ENCODE measurements around the gene CABP4. TPM values are rescaled to one million over a fixed set of nuclear protein-coding genes. Genes with fewer than 3 reads are reported as not detected.
A peak's percentile ranks its signal among the peaks of the same experiment; 100 is the strongest.

CABP4 gene
- total and polyA plus RNA-seq, 5 experiments from 2014 or later: 0.58 to 3.7 (median 0.96) TPM

GRCh38 chr11:67449116-67449844 is 5.9 kb upstream of the CABP4 start:
- H3K4me3 Mint-ChIP-seq: peak overlapping the region in 4 of 10 donors; percentile 10 to 26 (median 14)
- POLR2A ChIA-PET: interaction anchor here (0.6 to 28.8 kb wide), 11 partner anchors 13 to 105 kb away, joined by 3 to 780 read pairs (median 5); partner anchors contain the start of genes PPP1CA, PTPRCAP, RPS6KB2 and TMEM134
- H3K4me1 Mint-ChIP-seq: peaks cover 22 to 67% (median 52%) of the 10 kb centered on the region in 4 donors
- peak overlapping the region in 9 of 10 donors; percentile 31 to 82 (median 69) for H3K27ac Mint-ChIP-seq
- no peaks in the 10 kb centered on the region for H3K9me3 Mint-ChIP-seq
- ATAC-seq (no peak), DNase-seq (no peak)
- no peaks in the 10 kb centered on the region for H3K36me3 Mint-ChIP-seq
- no peaks in the 10 kb centered on the region for H3K27me3 Mint-ChIP-seq

GRCh38 chr11:67450796-67451657 is 4.1 kb upstream of the CABP4 start:
- ATAC-seq (no peak), DNase-seq (no peak)
- H3K4me3 Mint-ChIP-seq: peak overlapping the region in 1 of 10 donors; percentile 50
- peak overlapping the region in 4 of 10 donors; percentile 48 to 80 (median 62) for H3K27ac Mint-ChIP-seq
- POLR2A ChIA-PET: interaction anchor here (0.6 to 28.8 kb wide), 8 partner anchors 8 to 49 kb away, joined by 3 to 780 read pairs (median 4); partner anchors contain the start of genes CORO1B, PPP1CA, PTPRCAP and RPS6KB2
- no peaks in the 10 kb centered on the region for H3K9me3 Mint-ChIP-seq
- H3K4me1 Mint-ChIP-seq: peaks cover 12 to 52% (median 35%) of the 10 kb centered on the region in 4 donors
- H3K36me3 Mint-ChIP-seq: no peaks in the 10 kb centered on the region
- no peaks in the 10 kb centered on the region for H3K27me3 Mint-ChIP-seq

- ATAC-seq (no peak), DNase-seq (no peak)
- POLR2A ChIA-PET: interaction anchor here (0.8 to 28.8 kb wide), 6 partner anchors 9 to 50 kb away, joined by 3 to 780 read pairs (median 8); partner anchors contain the start of genes CORO1B, PPP1CA, PTPRCAP and RPS6KB2
- no peaks in the 10 kb centered on the region for H3K27me3 Mint-ChIP-seq
- peak overlapping the region in 2 of 10 donors; percentile 63 to 80 for H3K27ac Mint-ChIP-seq
- H3K4me1 Mint-ChIP-seq: peaks cover 11 to 47% (median 30%) of the 10 kb centered on the region in 4 donors
- peak overlapping the region in 1 of 10 donors; percentile 50 for H3K4me3 Mint-ChIP-seq
- H3K9me3 Mint-ChIP-seq: no peaks in the 10 kb centered on the region
- H3K36me3 Mint-ChIP-seq: no peaks in the 10 kb centered on the region
These were observed 3.5 kb upstream of the CABP4 start for GRCh38 chr11:67451658-67451976.

- H3K9me3 Mint-ChIP-seq: no peaks in the 10 kb centered on the region
- no peak for ATAC-seq
- peaks cover 11 to 42% (median 27%) of the 10 kb centered on the region in 4 donors for H3K4me1 Mint-ChIP-seq
- no peak within 1 kb of the TSS for H3K4me3 Mint-ChIP-seq
- H3K36me3 Mint-ChIP-seq: no peaks in the 10 kb centered on the region
- DNase-seq: no peak
- POLR2A ChIA-PET: interaction anchor here (0.6 to 28.8 kb wide), 6 partner anchors 8 to 50 kb away, joined by 4 to 780 read pairs (median 8); partner anchors contain the start of genes CORO1B, PPP1CA, PTPRCAP and RPS6KB2
- H3K27me3 Mint-ChIP-seq: no peaks in the 10 kb centered on the region
- H3K27ac Mint-ChIP-seq: peak within 1 kb of the TSS in 3 of 10 donors; percentile 8 to 80 (median 63)
These were observed 2.8 kb upstream of the CABP4 start, which contains the start of gene GPR152 for GRCh38 chr11:67452141-67452952. TSS of gene GPR152 (minus strand) at chr11:67452729. CDS start at chr11:67452724, 5 bp downstream.

- ATAC-seq: no peak
- POLR2A ChIA-PET: interaction anchor here (0.5 to 28.8 kb wide), 7 partner anchors 9 to 59 kb away, joined by 3 to 780 read pairs (median 5); partner anchors contain the start of genes CORO1B, PTPRCAP, RPS6KB2 and TMEM134
- DNase-seq: peak in 1 of 10 donors; percentile 28
- no peaks in the 10 kb centered on the region for H3K36me3 Mint-ChIP-seq
- no peaks in the 10 kb centered on the region for H3K27me3 Mint-ChIP-seq
- H3K4me3 Mint-ChIP-seq: no peak overlapping the region
- H3K9me3 Mint-ChIP-seq: no peaks in the 10 kb centered on the region
- peaks cover 7 to 34% (median 18%) of the 10 kb centered on the region in 4 donors for H3K4me1 Mint-ChIP-seq
- H3K27ac Mint-ChIP-seq: no peak overlapping the region
These were observed 1.1 kb upstream of the CABP4 start for GRCh38 chr11:67453816-67454732.

GRCh38 chr11:67456068-67456705 is 1.0 kb downstream of the CABP4 start:
- H3K27ac Mint-ChIP-seq: no peak overlapping the region
- H3K4me1 Mint-ChIP-seq: peaks cover 0 to 31% (median 11%) of the 10 kb centered on the region in 4 donors
- no peaks in the 10 kb centered on the region for H3K9me3 Mint-ChIP-seq
- peak in 1 of 10 donors; percentile 34 for DNase-seq
- no peaks in the 10 kb centered on the region for H3K36me3 Mint-ChIP-seq
- POLR2A ChIA-PET: interaction anchor here (0.6 to 28.8 kb wide), 6 partner anchors 9 to 39 kb away, joined by 3 to 780 read pairs (median 14); partner anchors contain the start of genes CORO1B, PTPRCAP, RPS6KB2 and TMEM134
- ATAC-seq: no peak
- H3K27me3 Mint-ChIP-seq: no peaks in the 10 kb centered on the region
- H3K4me3 Mint-ChIP-seq: no peak overlapping the region

GRCh38 chr11:67457453-67457852 is 2.3 kb downstream of the CABP4 start:
- DNase-seq (peak in 1 of 10 donors; percentile 56), ATAC-seq (no peak)
- peaks cover 0 to 30% (median 8%) of the 10 kb centered on the region in 4 donors for H3K4me1 Mint-ChIP-seq
- peak overlapping the region in 1 of 10 donors; percentile 37 for H3K4me3 Mint-ChIP-seq
- POLR2A ChIA-PET: interaction anchor here (3.4 to 28.8 kb wide), 4 partner anchors 10 to 23 kb away, joined by 20 to 780 read pairs (median 83); partner anchors contain the start of genes CORO1B, GPR152, PTPRCAP and RPS6KB2
- no peaks in the 10 kb centered on the region for H3K9me3 Mint-ChIP-seq
- H3K36me3 Mint-ChIP-seq: no peaks in the 10 kb centered on the region
- no peaks in the 10 kb centered on the region for H3K27me3 Mint-ChIP-seq
- H3K27ac Mint-ChIP-seq: peak overlapping the region in 3 of 10 donors; percentile 19 to 73 (median 56)

- peaks cover 0 to 34% (median 7%) of the 10 kb centered on the region in 4 donors for H3K4me1 Mint-ChIP-seq
- DNase-seq (peak in 1 of 10 donors; percentile 51), ATAC-seq (no peak)
- H3K27ac Mint-ChIP-seq: no peak overlapping the region
- H3K4me3 Mint-ChIP-seq: no peak overlapping the region
- no peaks in the 10 kb centered on the region for H3K36me3 Mint-ChIP-seq
- H3K27me3 Mint-ChIP-seq: no peaks in the 10 kb centered on the region
- H3K9me3 Mint-ChIP-seq: no peaks in the 10 kb centered on the region
- POLR2A ChIA-PET: interaction anchor here (3.4 to 28.8 kb wide), 4 partner anchors 10 to 39 kb away, joined by 14 to 780 read pairs (median 83); partner anchors contain the start of genes CORO1B, GPR152, PTPRCAP and RPS6KB2
These were observed 3.1 kb downstream of the CABP4 start for GRCh38 chr11:67458266-67458665.

GRCh38 chr11:67463186-67463585 is 8.0 kb downstream of the CABP4 start:
- DNase-seq (peak in 1 of 10 donors; percentile 40), ATAC-seq (no peak)
- H3K9me3 Mint-ChIP-seq: no peaks in the 10 kb centered on the region
- H3K36me3 Mint-ChIP-seq: no peaks in the 10 kb centered on the region
- peaks cover 15 to 54% (median 36%) of the 10 kb centered on the region in 4 donors for H3K4me1 Mint-ChIP-seq
- peak overlapping the region in 3 of 10 donors; percentile 7 to 58 (median 24) for H3K4me3 Mint-ChIP-seq
- POLR2A ChIA-PET: interaction anchor here (0.9 to 28.8 kb wide), 6 partner anchors 8 to 55 kb away, joined by 4 to 780 read pairs (median 86); partner anchors contain the start of genes AIP, CABP4, CORO1B and GPR152
- H3K27me3 Mint-ChIP-seq: no peaks in the 10 kb centered on the region
- H3K27ac Mint-ChIP-seq: peak overlapping the region in 6 of 10 donors; percentile 8 to 95 (median 44)

Data from naive thymus-derived CD8-positive, alpha-beta T cell (primary cell).